Hepatocyte (in vitro differentiated cells): Measurements from ENCODE around the gene SOX6. TPM values are rescaled to one million over a fixed set of nuclear protein-coding genes. Genes with fewer than 3 reads are reported as not detected.

Experiments
- DNase-seq: peaks from one replicate; pipeline ENCODE4 v3.0.0-alpha.2; 2016; ENCODE audit warnings: low spot score
- H2AFZ ChIP-seq: fragments of 200-600 bp; sonication (generic); 2 replicates; pipeline ENCODE4 v1.6.0; 2016; ENCODE audit warnings: antibody characterized with exemption, mild to moderate bottlenecking
- H3K27ac ChIP-seq: fragments of 200-600 bp; sonication (generic); 2 replicates; pipeline ENCODE4 v1.5.1; 2016; ENCODE audit warnings: mild to moderate bottlenecking
- H3K27me3 ChIP-seq: fragments of 200-600 bp; sonication (generic); 2 replicates; pipeline ENCODE4 v1.6.1; 2016
- H3K36me3 ChIP-seq: fragments of 200-600 bp; sonication (generic); replicated peaks from 2 replicates; pipeline ENCODE4 v1.5.1; 2016; ENCODE audit warnings: low read depth; ENCODE audit not compliant: insufficient read depth
- H3K4me1 ChIP-seq: fragments of 200-600 bp; sonication (generic); 2 replicates; pipeline ENCODE4 v1.5.1; 2016; ENCODE audit warnings: mild to moderate bottlenecking, moderate library complexity; ENCODE audit not compliant: insufficient read depth
- H3K4me2 ChIP-seq: fragments of 200-600 bp; sonication (generic); 2 replicates; pipeline ENCODE4 v1.6.0; 2016
- H3K4me3 ChIP-seq: fragments of 200-600 bp; sonication (generic); 2 replicates; pipeline ENCODE4 v1.5.1; 2016; ENCODE audit warnings: mild to moderate bottlenecking
- H3K79me2 ChIP-seq: fragments of 200-600 bp; sonication (generic); 2 replicates; pipeline ENCODE4 v1.6.0; 2017; ENCODE audit warnings: mild to moderate bottlenecking
- H3K9me2 ChIP-seq: fragments of 200-600 bp; sonication (generic); replicated peaks from 2 replicates; pipeline ENCODE4 v1.6.0; 2017; ENCODE audit warnings: mild to moderate bottlenecking; ENCODE audit not compliant: insufficient read depth
- H3K9me3 ChIP-seq: fragments of 200-600 bp; sonication (generic); 2 replicates; pipeline ENCODE4 v1.5.1; 2016; ENCODE audit warnings: low read depth, mild to moderate bottlenecking
- H4K20me1 ChIP-seq: fragments of 200-600 bp; sonication (generic); 2 replicates; pipeline ENCODE4 v1.6.0; 2016; ENCODE audit warnings: mild to moderate bottlenecking; ENCODE audit not compliant: insufficient read depth, poor library complexity, severe bottlenecking
- EZH2 ChIP-seq: fragments of 200-600 bp; sonication (generic); IDR thresholded peaks from 2 replicates; pipeline ENCODE4 v1.6.1; 2016; ENCODE audit warnings: antibody characterized with exemption, mild to moderate bottlenecking, borderline replicate concordance
- EZH2phosphoT487 ChIP-seq: fragments of 200-600 bp; sonication (generic); IDR thresholded peaks from one replicate; pipeline ENCODE4 v1.6.1; 2018; ENCODE audit warnings: antibody characterized with exemption, mild to moderate bottlenecking, low read depth, moderate library complexity; ENCODE audit not compliant: unreplicated experiment, severe bottlenecking
- WGBS: methylation state at CpG from one replicate; pipeline ENCODE4 v1.1.6; 2016; ENCODE audit warnings: low lambda C conversion rate; ENCODE audit errors: missing lambda C conversion rate; 5-methylcytosine and 5-hydroxymethylcytosine counted together
- polyA plus RNA-seq: library from polyadenylated mRNA; unstranded; fragments of >200 nt; fragmentation: Nextera tagmentation; extraction: Ambion mirVana; gene quantifications from 2 replicates; pipeline ENCODE4 v1.2.1, GENCODE V29; 2016
- total RNA-seq: library from RNA; depleted of rRNA; stranded (reverse); fragments of >200 nt; gene quantifications from 2 replicates; pipeline ENCODE4 v1.2.3, GENCODE V29; 2014
- TF ChIP-seq, protein P1 (sequence below): fragments of 200-600 bp; sonication (generic); IDR thresholded peaks from 2 replicates; pipeline ENCODE4 v1.5.1; 2016; ENCODE audit warnings: antibody characterized with exemption, mild to moderate bottlenecking; ENCODE audit not compliant: poor library complexity

Gene SOX6
- total and polyA plus RNA-seq, 2 experiments from 2014 or later, result 23.2 to 75.7 TPM

DNA sequence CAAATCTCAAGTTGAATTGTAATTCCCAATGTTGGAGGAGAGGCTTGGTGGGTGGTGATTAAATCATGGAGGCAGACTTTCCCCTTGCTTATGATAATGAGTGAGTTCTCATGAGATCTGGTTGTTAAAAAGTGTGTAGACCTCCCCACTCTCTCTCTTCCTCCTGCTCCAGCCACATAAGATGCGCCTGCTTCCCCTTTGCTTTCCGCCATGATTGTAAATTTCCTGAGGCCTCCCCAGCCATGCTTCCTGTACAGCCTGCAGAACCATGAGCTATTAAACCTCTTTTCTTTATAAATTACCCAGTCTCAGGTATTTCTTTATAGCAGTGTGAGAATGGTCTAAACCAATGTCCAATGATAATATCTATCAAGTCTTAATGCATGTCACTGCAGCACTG lies 34.2 kb downstream of the SOX6 start:
- no peaks in the 10 kb centered on the region for H3K9me2 ChIP-seq
- no peaks in the 10 kb centered on the region for H3K4me1 ChIP-seq
- no peaks in the 10 kb centered on the region for H3K9me3 ChIP-seq
- no peaks in the 10 kb centered on the region for H3K27me3 ChIP-seq
- H3K4me3 ChIP-seq, result no peak overlapping the region
- no peaks in the 10 kb centered on the region for H4K20me1 ChIP-seq
- H3K79me2 ChIP-seq, result no peaks in the 10 kb centered on the region
- no peak for DNase-seq
- no peaks in the 10 kb centered on the region for H3K36me3 ChIP-seq
- H3K4me2 ChIP-seq, result no peak overlapping the region
- no peak overlapping the region for H3K27ac ChIP-seq
- no peak overlapping the region for H2AFZ ChIP-seq
- TF ChIP-seq EZH2phosphoT487, result no peak
- TF ChIP-seq, protein P1, sequence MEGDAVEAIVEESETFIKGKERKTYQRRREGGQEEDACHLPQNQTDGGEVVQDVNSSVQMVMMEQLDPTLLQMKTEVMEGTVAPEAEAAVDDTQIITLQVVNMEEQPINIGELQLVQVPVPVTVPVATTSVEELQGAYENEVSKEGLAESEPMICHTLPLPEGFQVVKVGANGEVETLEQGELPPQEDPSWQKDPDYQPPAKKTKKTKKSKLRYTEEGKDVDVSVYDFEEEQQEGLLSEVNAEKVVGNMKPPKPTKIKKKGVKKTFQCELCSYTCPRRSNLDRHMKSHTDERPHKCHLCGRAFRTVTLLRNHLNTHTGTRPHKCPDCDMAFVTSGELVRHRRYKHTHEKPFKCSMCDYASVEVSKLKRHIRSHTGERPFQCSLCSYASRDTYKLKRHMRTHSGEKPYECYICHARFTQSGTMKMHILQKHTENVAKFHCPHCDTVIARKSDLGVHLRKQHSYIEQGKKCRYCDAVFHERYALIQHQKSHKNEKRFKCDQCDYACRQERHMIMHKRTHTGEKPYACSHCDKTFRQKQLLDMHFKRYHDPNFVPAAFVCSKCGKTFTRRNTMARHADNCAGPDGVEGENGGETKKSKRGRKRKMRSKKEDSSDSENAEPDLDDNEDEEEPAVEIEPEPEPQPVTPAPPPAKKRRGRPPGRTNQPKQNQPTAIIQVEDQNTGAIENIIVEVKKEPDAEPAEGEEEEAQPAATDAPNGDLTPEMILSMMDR, result no peak
- TF ChIP-seq EZH2, result no peak
- WGBS, result 98% methylated on average over 2 of the region's 2 CpGs

DNA sequence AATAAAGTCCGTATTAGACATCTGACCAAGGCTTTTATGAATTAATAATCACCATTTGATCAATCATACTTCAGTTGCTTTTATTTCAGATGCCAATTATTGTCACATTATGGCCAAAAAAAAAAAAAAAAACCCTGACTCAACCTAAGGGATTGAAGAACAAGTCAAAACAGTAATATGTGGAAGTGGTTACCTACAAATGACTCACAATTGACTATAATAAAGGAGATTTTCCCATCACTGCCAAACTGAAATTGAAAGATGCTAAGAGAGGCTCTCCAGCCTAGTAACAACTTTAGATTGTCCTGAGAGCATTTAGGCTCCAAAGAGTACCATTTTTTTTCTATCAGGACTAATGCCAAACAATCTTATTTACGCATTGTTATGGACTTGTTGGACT lies 35.2 kb downstream of the SOX6 start:
- WGBS, result 92% methylated on average over 2 of the region's 2 CpGs

DNA sequence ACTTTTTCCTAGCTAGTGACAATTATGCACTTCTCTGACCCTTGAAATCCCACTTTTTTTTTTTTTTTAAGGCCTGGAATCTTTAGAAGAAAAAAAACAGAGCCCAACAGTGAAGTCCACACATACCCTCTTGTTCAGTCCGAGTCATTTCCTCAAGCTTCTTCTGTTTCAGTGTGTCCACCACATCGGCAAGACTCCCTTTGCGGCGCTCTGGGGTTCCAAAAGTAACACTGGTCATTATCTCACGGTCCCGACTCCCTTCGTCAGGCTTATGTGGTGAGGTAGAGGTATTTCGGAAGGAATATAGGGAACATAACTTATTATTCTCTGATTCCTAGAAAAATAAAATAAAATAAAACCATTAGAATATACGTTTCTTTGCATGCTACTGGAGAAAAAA lies 38.0 kb downstream of the SOX6 start:
- no peaks in the 10 kb centered on the region for H3K9me2 ChIP-seq
- WGBS, result 91% methylated on average over 9 of the region's 9 CpGs
- no peaks in the 10 kb centered on the region for H4K20me1 ChIP-seq
- no peaks in the 10 kb centered on the region for H3K9me3 ChIP-seq
- no peak overlapping the region for H3K27ac ChIP-seq
- H2AFZ ChIP-seq, result no peak overlapping the region
- H3K79me2 ChIP-seq, result no peaks in the 10 kb centered on the region
- no peaks in the 10 kb centered on the region for H3K27me3 ChIP-seq
- H3K36me3 ChIP-seq, result no peaks in the 10 kb centered on the region
- no peak for DNase-seq
- no peak overlapping the region for H3K4me2 ChIP-seq
- TF ChIP-seq EZH2 (no peak), EZH2phosphoT487 (no peak)
- TF ChIP-seq, protein P1, result no peak
- no peak overlapping the region for H3K4me3 ChIP-seq
- no peaks in the 10 kb centered on the region for H3K4me1 ChIP-seq

More for the DNA sequence above, 35.2 kb downstream of the SOX6 start:
- no peaks in the 10 kb centered on the region for H3K9me3 ChIP-seq
- no peaks in the 10 kb centered on the region for H3K9me2 ChIP-seq
- no peaks in the 10 kb centered on the region for H3K36me3 ChIP-seq
- no peaks in the 10 kb centered on the region for H3K79me2 ChIP-seq
- H3K4me1 ChIP-seq, result no peaks in the 10 kb centered on the region
- no peak overlapping the region for H3K4me2 ChIP-seq
- no peak overlapping the region for H3K4me3 ChIP-seq
- no peaks in the 10 kb centered on the region for H4K20me1 ChIP-seq
- no peak overlapping the region for H3K27ac ChIP-seq
- DNase-seq, result no peak
- H3K27me3 ChIP-seq, result no peaks in the 10 kb centered on the region
- no peak overlapping the region for H2AFZ ChIP-seq
- TF ChIP-seq EZH2 (no peak), EZH2phosphoT487 (no peak)
- TF ChIP-seq, protein P1, result no peak

DNA sequence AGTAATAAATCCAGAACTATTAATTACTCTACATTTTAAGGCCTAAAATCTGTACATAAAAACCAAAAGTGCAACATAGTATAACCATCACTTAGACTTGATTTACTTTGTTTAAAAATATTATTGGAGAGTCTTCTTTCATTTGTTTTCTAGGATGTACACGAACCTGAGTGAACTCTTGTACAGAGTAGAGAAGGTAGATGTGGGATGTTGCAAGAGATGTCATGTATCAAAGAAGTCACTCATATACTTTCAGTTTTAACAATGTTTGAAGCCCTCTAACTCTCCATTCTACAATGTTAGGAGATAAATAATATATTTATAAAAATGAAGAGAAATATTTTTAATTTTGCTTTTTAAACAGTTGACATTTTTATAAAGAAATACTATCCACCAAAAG lies 38.6 kb downstream of the SOX6 start:
- no peak overlapping the region for H3K4me2 ChIP-seq
- no peaks in the 10 kb centered on the region for H3K36me3 ChIP-seq
- H2AFZ ChIP-seq, result no peak overlapping the region
- no peaks in the 10 kb centered on the region for H3K27me3 ChIP-seq
- H3K9me3 ChIP-seq, result no peaks in the 10 kb centered on the region
- TF ChIP-seq, protein P1, result no peak
- TF ChIP-seq EZH2phosphoT487, result no peak
- TF ChIP-seq EZH2, result no peak
- no peak overlapping the region for H3K4me3 ChIP-seq
- no peaks in the 10 kb centered on the region for H3K4me1 ChIP-seq
- no peaks in the 10 kb centered on the region for H4K20me1 ChIP-seq
- WGBS, result 78% methylated on average over 1 of the region's 1 CpG
- no peak for DNase-seq
- H3K27ac ChIP-seq, result no peak overlapping the region
- no peaks in the 10 kb centered on the region for H3K9me2 ChIP-seq
- no peaks in the 10 kb centered on the region for H3K79me2 ChIP-seq
